H1 (cell line): ENCODE data around the gene PCDHGA1.
"Not testable (repeated sequence)": the region's sequence is repeated elsewhere in the genome, so short reads cannot be mapped to it uniquely, and the experiment has no call there.

Experiments
- CHD2 ChIP-seq: IDR thresholded peaks from 2 replicates; pipeline ENCODE4 v1.6.1; 2012; ENCODE audit warnings: low read length, improper control_type of control experiment
- CTCF ChIP-seq, 3 experiments: IDR thresholded peaks; 1 replicate in 2 of 3; 2 replicates in 1 of 3; pipeline versions ENCODE4 v1.5.1 to v1.6.1; 2011; ENCODE audit warnings: low read length in 3 of 3, mild to moderate bottlenecking in 3 of 3, inconsistent platforms in 2 of 3, low read depth in 1 of 3, moderate library complexity in 1 of 3; ENCODE audit not compliant: insufficient read depth in 1 of 3; ENCODE audit errors: control extremely low read depth in 1 of 3
- EP300 ChIP-seq, 2 experiments: IDR thresholded peaks; 1 replicate in 1 of 2; 2 replicates in 1 of 2; pipeline ENCODE4 v1.6.1; 2011 to 2012; ENCODE audit warnings: low read depth in 2 of 2, low read length in 2 of 2, mild to moderate bottlenecking in 2 of 2, borderline replicate concordance in 1 of 2, inconsistent platforms in 1 of 2, moderate library complexity in 1 of 2
- GABPA ChIP-seq: IDR thresholded peaks from 2 replicates; pipeline ENCODE4 v1.6.1; 2011; ENCODE audit warnings: mild to moderate bottlenecking, low read length, moderate library complexity, borderline replicate concordance; ENCODE audit not compliant: insufficient read depth
- KDM1A ChIP-seq: fragments of 200-600, 300-600 bp; sonication (generic); IDR thresholded peaks from 2 replicates; pipeline ENCODE4 v1.7.1; 2016; ENCODE audit warnings: mild to moderate bottlenecking, low read length, borderline replicate concordance
- KDM5A ChIP-seq: fragments of 200-600 bp; IDR thresholded peaks from 2 replicates; pipeline ENCODE4 v1.7.1; 2012; ENCODE audit warnings: mild to moderate bottlenecking, low read length, inconsistent platforms, mixed read lengths
- POLR2A ChIP-seq, 2 experiments: IDR thresholded peaks; 1 replicate in 1 of 2; 2 replicates in 1 of 2; pipeline ENCODE4 v1.6.1; 2011; ENCODE audit warnings: low read depth in 2 of 2, low read length in 2 of 2, mild to moderate bottlenecking in 2 of 2; ENCODE audit errors: control extremely low read depth in 1 of 2
- SIRT6 ChIP-seq: IDR thresholded peaks from one replicate; pipeline ENCODE4 v1.7.1; 2012; ENCODE audit warnings: low read length, inconsistent platforms

- TF ChIP-seq KDM1A; SIRT6; GABPA; EP300 (IDR thresholded peaks at IDR 0.05; ENCODE audit: borderline replicate concordance in 1 of 2, low read depth in 2 of 2, low read length in 2 of 2); POLR2A (IDR thresholded peaks at IDR 0.05; ENCODE audit: control extremely low read depth in 1 of 2, low read depth in 2 of 2, low read length in 2 of 2); KDM5A; CHD2: not testable (repeated sequence)
- TF ChIP-seq CTCF (IDR thresholded peaks at IDR 0.05; ENCODE audit: control extremely low read depth in 1 of 3, insufficient read depth in 1 of 3, low read depth in 1 of 3, low read length in 3 of 3): peak in 2 of 3 experiments; percentile 29 to 39; a peak in 2 of 4 replicates
Measured at GRCh38 chr5:141397756-141398551, 67.6 kb downstream of the PCDHGA1 start, which contains the start of gene PCDHGB5.
